Right atrium auricular region (tissue), 2 donors: ENCODE results near the gene TTC39C. TPM values are rescaled to one million over a fixed set of nuclear protein-coding genes. Genes with fewer than 3 reads are reported as not detected.

Experiments used
- DNase-seq: peaks from one replicate; pipeline ENCODE4 v3.0.0-alpha.2; 2019; ENCODE audit warnings: low spot score
- H3K27ac ChIP-seq, 2 donors: fragments of 200-600 bp; sonication (generic); 1 replicate in 1 of 2; 2 replicates in 1 of 2; pipeline ENCODE4 v1.5.1; 2016 to 2019
- H3K27me3 ChIP-seq, 2 donors: fragments of 200-600 bp; sonication (generic); one replicate each; pipeline versions ENCODE4 v1.5.1 to v1.6.0; 2017 to 2019
- H3K36me3 ChIP-seq: fragments of 200-600 bp; sonication (generic); one replicate; pipeline ENCODE4 v1.5.1; 2016
- H3K4me1 ChIP-seq, 2 donors: fragments of 200-600 bp; sonication (generic); one replicate each; pipeline versions ENCODE4 v1.5.1 to v1.6.0; 2017 to 2019
- H3K4me3 ChIP-seq, 2 donors: fragments of 200-600 bp; sonication (generic); 1 replicate in 1 of 2; 2 replicates in 1 of 2; pipeline ENCODE4 v1.5.1; 2017 to 2019; ENCODE audit warnings: mild to moderate bottlenecking in 1 of 2, moderate library complexity in 1 of 2
- H3K9me3 ChIP-seq, 2 donors: fragments of 200-600 bp; sonication (generic); one replicate each; pipeline ENCODE4 v1.5.1; 2019
- CTCF ChIP-seq, 2 donors: fragments of 200-600 bp; sonication (generic); IDR thresholded peaks; one replicate each; pipeline ENCODE4 v1.5.1; 2019; ENCODE audit warnings: antibody characterized with exemption in 2 of 2
- total RNA-seq, 2 donors: library from RNA; depleted of rRNA; stranded (reverse); fragments of >200 nt; gene quantifications; one replicate each; pipeline ENCODE4 v1.1.0, GENCODE V29; 2016

Gene TTC39C
- total RNA-seq, 2 donors from 2014 or later = 4.2 to 10.3 TPM

- H3K4me3 ChIP-seq = no peak overlapping the region
- H3K4me1 ChIP-seq = no peaks in the 10 kb centered on the region
- no peak for TF ChIP-seq CTCF (IDR thresholded peaks at IDR 0.05)
- no peaks in the 10 kb centered on the region for H3K27me3 ChIP-seq
- H3K36me3 ChIP-seq = no peaks in the 10 kb centered on the region
- DNase-seq = no peak
- H3K9me3 ChIP-seq = no peaks in the 10 kb centered on the region
- H3K27ac ChIP-seq = no peak overlapping the region
These were observed 19.3 kb downstream of the TTC39C start for GRCh38 chr18:24033641-24034412.

- no peak overlapping the region for H3K4me3 ChIP-seq
- no peak for TF ChIP-seq CTCF (IDR thresholded peaks at IDR 0.05)
These were observed 20.8 kb downstream of the TTC39C start for GRCh38 chr18:24035316-24035715.

GRCh38 chr18:24039671-24040070, 25.1 kb downstream of the TTC39C start:
- Histone ChIP-seq H3K4me3 (no peak overlapping the region), H3K4me1 (no peaks in the 10 kb centered on the region), H3K9me3 (no peaks in the 10 kb centered on the region), H3K27ac (no peak overlapping the region), H3K27me3 (no peaks in the 10 kb centered on the region), H3K36me3 (no peaks in the 10 kb centered on the region)
- no peak for DNase-seq
- TF ChIP-seq CTCF (IDR thresholded peaks at IDR 0.05) = no peak

More at GRCh38 chr18:24035316-24035715, 20.8 kb downstream of the TTC39C start:
- no peak for DNase-seq
- no peaks in the 10 kb centered on the region for H3K36me3 ChIP-seq
- H3K27ac ChIP-seq = no peak overlapping the region
- no peaks in the 10 kb centered on the region for H3K9me3 ChIP-seq
- no peaks in the 10 kb centered on the region for H3K4me1 ChIP-seq
- H3K27me3 ChIP-seq = no peaks in the 10 kb centered on the region

GRCh38 chr18:24041691-24042090, 27.1 kb downstream of the TTC39C start:
- no peaks in the 10 kb centered on the region for H3K36me3 ChIP-seq
- H3K27me3 ChIP-seq = no peaks in the 10 kb centered on the region
- H3K4me3 ChIP-seq = no peak overlapping the region
- H3K27ac ChIP-seq = no peak overlapping the region
- H3K9me3 ChIP-seq = no peaks in the 10 kb centered on the region
- no peaks in the 10 kb centered on the region for H3K4me1 ChIP-seq
- DNase-seq = no peak
- TF ChIP-seq CTCF (IDR thresholded peaks at IDR 0.05) = no peak

- no peaks in the 10 kb centered on the region for H3K27me3 ChIP-seq
These were observed 28.8 kb downstream of the TTC39C start for GRCh38 chr18:24043403-24043802.

More at GRCh38 chr18:24043403-24043802, 28.8 kb downstream of the TTC39C start:
- Histone ChIP-seq H3K9me3 (no peaks in the 10 kb centered on the region), H3K4me3 (no peak overlapping the region), H3K4me1 (no peaks in the 10 kb centered on the region), H3K36me3 (no peaks in the 10 kb centered on the region), H3K27ac (no peak overlapping the region)
- no peak for TF ChIP-seq CTCF (IDR thresholded peaks at IDR 0.05)
- DNase-seq = no peak
